OCI-LY7 (cell line): ENCODE results near the gene NSMCE1.

ENCODE experiments used
- CTCF ChIP-seq: fragments of 200-600 bp; sonication (generic); conservative IDR thresholded peaks from 2 replicates; pipeline ENCODE4 v1.5.1; 2014; ENCODE audit warnings: mild to moderate bottlenecking, antibody characterized with exemption, low read length, moderate library complexity, mixed read lengths
- EZH2phosphoT487 ChIP-seq: fragments of 200-600 bp; sonication (generic); IDR thresholded peaks from 2 replicates; pipeline ENCODE4 v1.6.1; 2018; ENCODE audit warnings: low read depth, borderline replicate concordance, mild to moderate bottlenecking, mixed run types, antibody characterized with exemption, low read length, moderate library complexity, mixed read lengths

DNA sequence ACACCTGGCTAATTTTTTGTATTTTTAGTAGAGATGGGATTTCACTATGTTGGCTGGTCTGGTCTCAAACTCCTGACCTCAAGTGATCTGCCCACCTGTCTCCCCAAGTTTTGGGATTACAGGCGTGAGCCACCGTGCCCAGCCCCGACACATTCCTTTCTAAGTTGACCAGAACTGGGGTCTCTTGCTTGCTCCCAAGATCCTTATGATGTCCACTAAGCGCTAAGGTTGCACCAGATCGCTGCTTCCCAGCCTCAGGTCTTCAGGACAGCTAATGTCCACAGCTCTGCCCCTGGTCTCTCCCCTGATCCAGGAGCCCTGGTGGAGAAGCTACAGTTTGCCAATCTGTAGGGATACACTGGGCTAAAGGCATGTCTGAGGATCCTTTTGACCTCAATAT lies 29.5 kb downstream of the NSMCE1 start:
- no peak for TF ChIP-seq CTCF
- TF ChIP-seq EZH2phosphoT487: no peak
